GM19438 (cell line): Measurements from ENCODE around the gene PLA2G4E.

Experiments
- ATAC-seq: cut with Tn5 transposase; IDR thresholded peaks from one replicate; pipeline ENCODE4 v1.9.1; 2021; ENCODE audit warnings: low read depth; ENCODE audit not compliant: unreplicated experiment

Gene PLA2G4E

GRCh38 chr15:41958002-41958420 lies 62.8 kb downstream of the PLA2G4E start:
- ATAC-seq = no peak

GRCh38 chr15:41957021-41957897 lies 63.6 kb downstream of the PLA2G4E start:
- ATAC-seq = peak; percentile 73

GRCh38 chr15:41955807-41956525 lies 64.9 kb downstream of the PLA2G4E start:
- ATAC-seq = no peak

GRCh38 chr15:41955100-41955499 lies 65.7 kb downstream of the PLA2G4E start:
- no peak for ATAC-seq

- ATAC-seq = no peak
These were observed 66.8 kb downstream of the PLA2G4E start for GRCh38 chr15:41954036-41954435.

GRCh38 chr15:41952013-41952563 lies 68.8 kb downstream of the PLA2G4E start:
- ATAC-seq = no peak

GRCh38 chr15:41951571-41951970 lies 69.3 kb downstream of the PLA2G4E start:
- ATAC-seq = no peak

GRCh38 chr15:41950489-41950888 lies 70.4 kb downstream of the PLA2G4E start:
- ATAC-seq = no peak

GRCh38 chr15:41950127-41950483 lies 70.7 kb downstream of the PLA2G4E start:
- no peak for ATAC-seq

- ATAC-seq = no peak
These were observed 71.3 kb downstream of the PLA2G4E start for GRCh38 chr15:41949401-41950126.

GRCh38 chr15:41948490-41948889 lies 72.4 kb downstream of the PLA2G4E start:
- ATAC-seq = no peak

GRCh38 chr15:41946970-41947369 lies 73.9 kb downstream of the PLA2G4E start:
- no peak for ATAC-seq

GRCh38 chr15:41945731-41946130 lies 75.1 kb downstream of the PLA2G4E start:
- no peak for ATAC-seq

- no peak for ATAC-seq
These were observed 75.6 kb downstream of the PLA2G4E start for GRCh38 chr15:41945221-41945620.

GRCh38 chr15:41944313-41944940 lies 76.4 kb downstream of the PLA2G4E start:
- ATAC-seq = no peak

GRCh38 chr15:41943543-41944312 lies 77.1 kb downstream of the PLA2G4E start:
- ATAC-seq = no peak

GRCh38 chr15:41942886-41943285 lies 78.0 kb downstream of the PLA2G4E start:
- no peak for ATAC-seq

GRCh38 chr15:41941644-41942415 lies 79.0 kb downstream of the PLA2G4E start:
- ATAC-seq = no peak

GRCh38 chr15:41940441-41940857 lies 80.4 kb downstream of the PLA2G4E start:
- ATAC-seq = no peak
